A549 (cell line): ENCODE measurements around the gene TTLL1.

ENCODE experiments used
- CTCF ChIP-seq: fragments of >200 bp; sonication (Bioruptor Twin); formaldehyde crosslinking; IDR thresholded peaks from 3 replicates; pipeline ENCODE4 v1.5.1; 2016
- ESRRA ChIP-seq: fragments of 150-350 bp; IDR thresholded peaks from 2 replicates; pipeline ENCODE4 v1.6.1; 2014; ENCODE audit warnings: mild to moderate bottlenecking, low read length, borderline replicate concordance
- MAX ChIP-seq: IDR thresholded peaks from 2 replicates; pipeline ENCODE4 v1.6.1; 2012
- PBX3 ChIP-seq: IDR thresholded peaks from 2 replicates; pipeline ENCODE4 v1.6.1; 2012

- TF ChIP-seq ESRRA (no peak), CTCF (no peak), PBX3 (no peak), MAX (no peak)
These were observed 38.9 kb upstream of the TTLL1 start for GRCh38 chr22:43128116-43128515.
